GM18909 (cell line): ENCODE data around the gene ZNF362.
"Not testable (repeated sequence)": the region's sequence is repeated elsewhere in the genome, so short reads cannot be mapped to it uniquely, and the experiment has no call there.

Source experiments
- ATAC-seq: cut with Tn5 transposase; IDR thresholded peaks from one replicate; pipeline ENCODE4 v1.9.1; 2021; ENCODE audit warnings: mild to moderate bottlenecking; ENCODE audit not compliant: unreplicated experiment, poor library complexity

The ZNF362 gene

DNA sequence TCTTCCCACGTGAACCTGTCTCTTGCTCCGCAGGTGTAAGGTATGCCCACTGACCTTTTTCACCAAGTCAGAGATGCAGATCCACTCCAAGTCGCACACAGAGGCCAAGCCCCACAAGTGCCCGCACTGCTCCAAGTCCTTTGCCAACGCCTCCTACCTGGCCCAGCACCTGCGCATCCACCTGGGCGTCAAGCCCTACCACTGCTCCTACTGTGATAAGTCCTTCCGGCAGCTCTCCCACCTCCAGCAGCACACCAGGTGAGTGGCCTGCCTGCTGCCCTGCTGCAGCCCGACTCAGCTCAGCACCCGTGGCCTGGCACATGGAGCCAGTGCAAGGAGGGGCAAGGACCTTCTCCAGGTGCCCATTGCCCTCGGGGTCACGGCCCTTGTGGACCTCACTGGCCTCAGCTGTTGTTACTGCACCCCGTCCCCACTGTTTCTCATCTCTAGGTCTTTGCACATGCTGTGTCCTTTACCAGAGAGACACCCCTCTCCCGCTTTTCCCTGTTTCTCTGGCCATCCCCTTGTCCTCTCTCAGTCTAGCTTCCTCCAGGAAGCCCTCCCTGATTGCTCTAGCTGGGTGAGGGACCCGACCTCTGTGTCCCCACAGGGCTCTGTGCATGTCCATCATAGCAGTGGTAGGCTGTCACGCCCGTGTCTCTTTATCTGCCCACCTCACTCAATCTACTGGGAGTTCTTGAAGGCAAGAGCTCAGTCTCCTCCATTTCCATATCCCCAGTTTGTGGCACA lies 25.4 kb downstream of the ZNF362 start:
- ATAC-seq: no peak

DNA sequence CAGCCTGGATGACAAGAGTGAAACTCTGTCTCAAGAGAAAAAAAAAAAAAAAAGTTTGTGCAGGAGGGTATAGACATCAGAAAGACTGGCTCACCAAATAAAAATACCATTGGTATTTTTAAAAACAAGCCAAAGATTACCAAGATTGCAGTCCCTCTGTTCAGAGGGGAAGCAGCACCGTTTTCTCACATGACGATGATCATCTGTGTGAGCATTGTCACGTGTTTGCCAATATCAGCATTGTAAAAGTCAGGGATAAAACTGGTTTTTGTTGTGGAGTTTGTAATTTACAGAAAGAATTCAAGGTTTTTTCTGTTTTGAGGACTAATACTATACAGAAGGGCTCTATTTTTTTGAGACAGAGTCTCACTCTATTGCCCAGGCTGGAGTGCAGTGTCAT lies 26.5 kb downstream of the ZNF362 start:
- no peak for ATAC-seq

DNA sequence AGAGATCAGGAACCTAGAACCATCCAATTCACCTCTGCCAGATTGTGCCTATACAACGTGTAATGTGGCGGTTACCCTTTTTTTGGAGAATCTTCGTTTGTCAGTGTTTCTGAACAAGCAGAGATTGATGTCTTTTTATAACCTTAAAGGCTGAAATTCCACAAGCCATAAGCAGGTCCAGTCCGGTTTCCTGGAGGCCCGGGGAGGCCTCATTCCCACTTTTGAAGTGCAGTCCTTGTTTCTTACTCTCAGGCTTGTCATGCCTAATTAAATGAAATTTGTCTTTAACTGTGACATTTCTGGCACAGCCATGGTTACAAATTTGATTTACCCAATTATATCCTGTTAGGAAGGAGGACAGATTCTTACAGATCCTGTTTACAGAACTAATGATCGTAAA lies 27.8 kb downstream of the ZNF362 start:
- ATAC-seq: no peak

DNA sequence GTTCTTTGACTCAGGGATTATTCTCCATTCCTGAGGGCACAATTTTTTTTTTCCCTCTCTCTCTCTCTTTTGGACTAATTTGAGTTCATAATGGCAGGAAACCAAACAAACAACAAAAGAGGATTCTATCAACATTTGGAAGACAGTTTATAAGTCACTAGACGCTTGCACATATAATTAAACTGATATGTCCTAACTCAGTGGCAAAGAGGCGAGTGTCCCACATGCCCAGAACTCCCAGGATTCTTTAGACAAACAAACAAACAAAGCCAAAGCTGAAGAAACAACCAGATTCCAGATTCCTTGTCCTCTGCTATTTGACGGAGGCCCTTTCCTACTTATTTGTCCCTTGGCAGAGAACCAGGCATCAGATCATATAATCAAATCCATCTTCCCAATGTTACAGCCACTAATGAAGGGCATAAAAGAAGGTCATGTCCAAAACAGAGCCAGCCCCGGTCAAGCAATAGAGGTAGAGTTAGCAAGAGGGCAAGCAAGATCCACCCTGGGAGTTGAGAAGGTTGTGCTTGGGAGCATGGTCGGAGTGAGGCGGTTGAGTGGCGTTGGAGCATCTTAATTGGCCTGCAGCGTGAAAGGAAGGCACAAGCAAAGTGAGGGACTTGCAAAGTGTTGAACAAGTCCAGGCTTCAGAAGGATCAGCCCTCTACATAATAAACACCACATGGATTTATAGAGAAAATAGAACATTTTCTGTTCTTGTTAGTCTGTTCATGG lies 30.3 kb downstream of the ZNF362 start:
- no peak for ATAC-seq

DNA sequence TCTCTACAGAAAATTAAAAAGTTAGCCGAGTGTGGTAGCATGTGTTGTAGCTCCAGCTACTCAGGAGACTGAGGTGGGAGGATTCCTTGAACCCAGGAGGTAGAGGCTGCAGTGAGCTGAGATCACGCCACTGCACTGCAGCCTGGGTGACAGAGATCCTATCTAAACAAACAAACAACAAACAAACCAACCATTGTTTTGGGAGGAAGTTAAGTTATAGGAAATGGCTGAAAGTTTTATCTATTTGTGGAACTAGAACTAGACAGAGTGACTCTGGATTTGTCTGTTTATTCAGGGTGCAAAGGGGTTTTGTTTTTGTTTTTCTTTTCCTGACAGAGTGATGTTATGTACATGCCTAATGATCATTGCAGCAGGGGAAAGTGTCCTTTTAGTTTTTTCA lies 31.0 kb downstream of the ZNF362 start:
- no peak for ATAC-seq

DNA sequence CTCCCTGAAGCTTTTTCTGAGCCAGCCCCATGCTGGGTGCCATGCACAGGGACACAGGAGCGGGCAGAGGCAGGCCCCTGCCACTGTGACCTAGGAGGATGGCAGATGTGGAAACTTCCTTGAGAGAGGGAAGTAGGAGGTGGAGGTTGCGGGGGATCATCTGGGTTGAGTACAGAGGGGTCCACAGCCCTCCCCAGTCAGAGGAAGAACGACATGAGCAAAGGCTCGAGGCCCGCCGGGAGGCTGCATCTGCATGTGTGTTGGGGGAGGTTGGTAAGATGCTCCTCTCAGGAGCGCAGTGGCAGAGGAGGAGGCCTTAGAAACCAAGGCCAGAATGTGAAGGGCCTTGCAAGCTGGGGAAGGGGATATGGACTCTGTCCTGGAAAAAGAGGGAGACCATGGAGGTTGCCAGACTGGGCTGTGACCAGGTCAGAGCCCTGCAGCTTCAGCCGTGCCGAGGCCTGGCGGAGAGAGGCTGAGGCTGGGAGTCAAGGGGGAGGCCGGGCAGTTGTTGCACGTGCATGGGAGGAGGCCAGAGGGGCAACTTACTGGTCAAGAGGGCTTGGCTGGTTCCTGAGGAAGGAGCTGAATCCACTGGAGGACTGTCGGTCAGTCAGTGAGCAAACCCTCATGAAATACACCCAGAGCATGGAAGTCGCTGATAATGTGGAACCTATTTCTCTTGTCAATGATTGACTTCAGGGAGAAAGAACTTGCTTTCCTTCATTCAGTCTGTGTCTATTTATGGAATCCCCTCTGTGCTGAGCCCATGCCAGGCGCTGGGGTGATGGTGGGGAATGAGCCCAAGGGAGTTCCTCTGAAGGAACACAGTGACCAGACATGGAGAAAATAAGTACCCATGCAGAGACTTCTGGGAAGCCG lies 32.9 kb downstream of the ZNF362 start:
- ATAC-seq: no peak

DNA sequence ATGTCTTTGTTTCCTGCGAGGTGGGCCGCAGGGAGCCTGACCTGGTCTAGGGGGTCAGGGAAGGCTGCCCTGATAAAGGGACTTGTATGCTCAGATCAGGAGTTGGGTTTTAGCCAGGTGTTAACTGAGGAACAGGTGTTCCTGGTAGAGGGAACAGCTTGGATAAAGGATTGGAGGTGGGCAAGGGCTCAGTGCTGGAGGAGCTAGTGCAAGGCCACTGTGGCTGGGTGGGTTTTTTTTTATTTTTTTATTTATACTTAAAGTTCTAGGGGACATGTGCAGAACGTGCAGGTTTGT lies 33.5 kb downstream of the ZNF362 start:
- ATAC-seq: no peak

DNA sequence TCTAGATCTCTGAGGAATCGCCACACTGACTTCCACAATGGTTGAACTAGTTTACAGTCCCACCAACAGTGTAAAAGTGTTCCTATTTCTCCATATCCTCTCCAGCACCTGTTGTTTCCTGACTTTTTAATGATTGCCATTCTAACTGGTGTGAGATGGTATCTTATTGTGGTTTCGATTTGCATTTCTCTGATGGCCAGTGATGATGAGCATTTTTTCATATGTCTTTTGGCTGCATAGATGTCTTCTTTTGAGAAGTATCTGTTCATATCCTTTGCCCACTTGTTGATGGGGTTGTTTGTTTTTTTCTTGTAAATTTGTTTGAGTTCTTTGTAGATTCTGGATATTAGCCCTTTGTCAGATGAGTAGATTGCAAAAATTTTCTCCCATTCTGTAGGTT lies 34.3 kb downstream of the ZNF362 start:
- ATAC-seq: not testable (repeated sequence)

DNA sequence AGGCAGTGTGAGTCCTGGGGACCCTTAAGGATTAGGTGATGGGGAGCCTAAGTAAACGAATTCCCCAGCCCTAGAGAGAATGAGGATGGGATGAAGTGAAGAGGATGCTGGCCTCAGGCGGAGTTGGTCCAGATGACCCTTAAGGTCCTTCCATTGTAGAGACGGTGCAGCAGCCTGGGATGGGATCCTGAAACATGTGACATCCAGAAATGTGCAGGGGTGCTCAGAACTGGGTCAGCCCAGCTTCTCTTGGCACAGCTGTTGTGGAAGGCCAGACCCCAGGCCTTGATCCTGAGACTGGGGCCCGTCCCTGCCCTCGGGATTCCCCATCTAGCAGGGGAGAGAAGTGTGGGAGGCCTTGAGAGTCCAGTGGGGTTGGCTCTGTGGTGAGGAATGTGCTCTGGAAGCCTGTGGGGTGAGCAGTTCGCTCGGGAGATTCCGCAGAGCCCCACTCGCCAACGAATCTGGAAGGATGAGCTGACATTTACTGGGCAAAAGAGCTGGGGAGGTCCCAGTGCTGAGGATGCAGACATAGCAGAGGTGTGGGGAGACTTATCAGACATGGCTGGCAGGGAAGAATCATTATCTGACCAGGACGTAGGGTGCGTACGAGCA lies 36.5 kb downstream of the ZNF362 start:
- no peak for ATAC-seq

DNA sequence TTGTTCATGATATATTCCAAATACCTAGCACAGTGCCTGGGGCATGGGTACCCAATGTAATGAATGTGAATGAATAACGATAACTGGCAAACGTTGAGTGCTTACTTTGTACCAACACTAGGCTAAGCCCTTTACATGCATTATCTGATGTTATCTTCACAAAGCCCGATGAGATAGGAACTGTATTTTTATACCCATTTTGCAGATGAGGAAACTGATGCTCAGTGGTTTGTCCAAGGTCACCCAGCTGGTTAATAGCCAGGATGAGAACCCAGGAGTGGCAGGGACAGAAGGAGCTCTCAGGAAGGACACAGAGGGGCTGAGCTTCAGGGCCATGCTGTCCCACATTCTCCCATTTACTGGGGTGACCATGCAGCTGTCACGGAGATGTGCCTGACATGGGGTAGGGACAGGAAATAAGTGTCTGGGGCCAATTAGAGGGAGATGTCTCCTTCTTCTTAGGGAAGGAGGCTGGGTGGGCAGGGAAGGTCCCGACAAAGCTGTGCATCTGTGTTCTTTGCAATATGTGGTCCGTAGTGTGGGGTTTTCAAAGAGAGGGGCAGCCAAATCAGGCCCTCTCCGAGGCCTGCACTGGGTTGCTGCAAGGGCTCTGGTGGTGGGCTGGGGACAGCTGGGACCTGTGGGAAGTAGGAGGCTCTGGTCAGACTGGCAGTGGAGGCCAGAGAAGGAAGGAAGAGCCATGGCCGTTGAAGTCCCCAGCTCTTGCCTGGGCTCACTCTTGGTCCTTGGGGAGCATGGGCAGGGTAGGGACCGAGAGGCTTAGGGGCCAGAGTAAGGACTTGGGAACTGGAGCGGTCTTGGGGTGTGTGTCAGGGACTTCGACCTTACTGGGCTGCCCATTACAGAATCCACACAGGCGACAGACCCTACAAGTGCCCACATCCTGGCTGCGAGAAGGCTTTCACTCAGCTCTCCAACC lies 38.0 kb downstream of the ZNF362 start:
- ATAC-seq: no peak

DNA sequence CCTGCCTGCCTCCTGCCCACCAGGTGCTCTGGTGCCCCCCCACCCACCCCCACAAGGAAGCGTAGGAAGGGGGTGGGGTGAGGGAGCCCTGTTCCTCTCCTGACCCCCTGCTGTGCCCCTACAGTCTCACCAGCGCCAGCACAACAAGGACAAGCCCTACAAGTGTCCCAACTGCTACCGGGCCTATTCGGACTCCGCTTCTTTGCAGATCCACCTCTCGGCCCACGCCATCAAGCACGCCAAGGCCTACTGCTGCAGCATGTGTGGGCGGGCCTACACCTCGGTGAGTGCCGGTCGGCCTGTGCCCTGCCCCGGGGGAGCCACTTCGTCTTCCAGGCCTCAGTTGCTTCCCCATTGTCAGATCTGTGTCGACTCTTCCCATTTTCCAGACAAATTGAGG lies 38.7 kb downstream of the ZNF362 start:
- ATAC-seq: no peak

DNA sequence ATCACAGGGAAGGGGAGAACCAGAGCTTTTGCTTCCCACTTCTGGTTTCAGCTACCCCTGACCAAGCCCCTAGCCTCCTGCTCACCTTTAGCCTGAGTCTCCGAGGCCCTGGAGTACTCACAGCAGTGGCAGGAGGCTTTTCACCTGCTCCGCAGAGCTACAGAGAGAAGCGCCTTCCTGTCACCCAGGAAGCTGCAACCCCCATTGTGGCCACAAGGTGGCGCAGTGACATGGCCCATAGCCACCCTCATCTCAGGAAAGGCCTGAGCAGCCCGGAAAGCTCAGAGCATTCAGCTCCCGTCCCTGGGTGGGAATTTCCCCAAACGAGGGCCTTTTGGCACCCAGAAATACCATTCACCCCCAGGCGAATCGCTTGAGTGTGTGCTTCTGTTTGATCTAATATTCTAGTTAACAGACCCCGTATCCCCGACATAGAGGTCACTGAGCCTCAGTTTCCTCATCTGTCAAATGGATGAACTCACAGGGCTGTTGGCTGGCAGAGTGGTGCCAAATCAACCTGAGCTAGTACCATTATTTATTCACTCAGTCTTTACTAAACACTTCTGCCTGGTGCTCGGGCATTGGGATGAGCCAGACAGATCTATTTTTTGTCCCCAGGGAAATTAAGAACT lies 39.3 kb downstream of the ZNF362 start:
- ATAC-seq: peak; percentile 79

DNA sequence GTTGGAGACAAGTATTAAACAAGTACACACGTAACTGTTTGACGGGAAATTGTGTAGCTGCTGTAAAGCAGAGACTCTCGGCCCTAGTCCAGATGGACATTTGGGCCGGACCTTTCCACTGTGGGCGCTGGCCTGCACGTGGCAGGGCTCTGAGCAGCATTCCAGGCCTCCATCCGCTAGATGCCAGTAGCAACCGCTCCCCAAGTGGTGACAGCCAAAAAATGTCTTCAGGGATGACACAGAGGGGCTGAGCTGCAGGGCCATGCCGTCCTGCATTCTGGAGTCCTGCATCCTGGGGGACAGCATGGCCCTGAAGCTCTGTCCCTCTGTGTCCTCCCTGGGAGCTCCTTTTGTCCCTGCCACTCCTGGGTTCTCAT lies 39.8 kb downstream of the ZNF362 start:
- ATAC-seq: no peak

DNA sequence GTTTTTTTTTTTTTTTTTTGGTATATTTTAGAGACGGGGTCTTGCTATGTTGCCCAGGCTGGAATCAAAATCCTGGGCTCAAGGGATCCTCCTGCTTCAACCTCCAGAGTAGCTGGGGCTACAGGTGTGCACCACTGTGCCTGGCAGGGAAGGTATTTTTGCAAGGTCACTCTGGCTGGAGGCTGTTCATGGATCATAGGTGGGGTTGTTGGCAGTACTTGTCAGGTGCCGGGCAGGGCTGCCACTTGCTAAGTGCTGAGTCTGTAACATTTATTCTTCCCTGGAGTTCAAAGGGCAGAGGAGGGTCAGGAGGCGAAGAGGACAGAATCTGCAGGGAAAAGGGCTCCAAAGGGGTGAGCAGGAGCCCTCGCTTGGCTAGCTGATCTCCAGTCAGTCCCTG lies 40.5 kb downstream of the ZNF362 start:
- no peak for ATAC-seq

DNA sequence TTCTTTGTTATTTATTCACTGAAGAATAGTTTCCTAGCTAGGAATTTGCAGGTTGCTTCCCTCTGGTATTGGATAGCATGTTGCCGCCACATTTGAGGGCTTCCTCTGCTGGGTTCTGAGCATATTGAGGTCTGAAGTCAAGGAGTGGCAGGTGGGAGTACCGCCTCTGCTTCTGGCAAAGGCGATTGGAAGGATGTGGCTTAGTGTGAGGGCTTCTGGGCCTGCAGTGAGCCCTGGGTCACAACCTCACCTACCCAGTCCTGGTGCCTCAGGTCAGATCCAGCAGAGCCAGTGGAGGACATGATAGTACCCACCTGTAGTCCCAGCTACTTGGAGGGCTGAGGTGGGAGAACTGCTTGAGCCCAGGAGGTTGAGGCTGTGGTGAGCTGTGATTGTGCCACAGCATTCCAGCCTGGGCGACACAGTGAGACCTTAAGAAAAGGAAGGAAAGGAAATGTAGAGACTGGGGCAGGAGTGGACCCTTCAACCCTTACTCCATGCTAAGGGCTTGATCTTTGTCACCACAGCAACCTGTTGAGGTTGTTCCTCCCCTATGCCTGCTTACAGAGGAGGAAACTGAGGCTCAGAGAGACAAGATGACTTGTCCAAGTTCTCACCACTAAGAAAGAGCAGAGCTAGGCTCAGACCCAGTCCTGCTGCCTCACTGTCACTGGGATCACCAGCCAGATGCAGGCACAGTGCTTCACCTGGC lies 41.8 kb downstream of the ZNF362 start:
- no peak for ATAC-seq

DNA sequence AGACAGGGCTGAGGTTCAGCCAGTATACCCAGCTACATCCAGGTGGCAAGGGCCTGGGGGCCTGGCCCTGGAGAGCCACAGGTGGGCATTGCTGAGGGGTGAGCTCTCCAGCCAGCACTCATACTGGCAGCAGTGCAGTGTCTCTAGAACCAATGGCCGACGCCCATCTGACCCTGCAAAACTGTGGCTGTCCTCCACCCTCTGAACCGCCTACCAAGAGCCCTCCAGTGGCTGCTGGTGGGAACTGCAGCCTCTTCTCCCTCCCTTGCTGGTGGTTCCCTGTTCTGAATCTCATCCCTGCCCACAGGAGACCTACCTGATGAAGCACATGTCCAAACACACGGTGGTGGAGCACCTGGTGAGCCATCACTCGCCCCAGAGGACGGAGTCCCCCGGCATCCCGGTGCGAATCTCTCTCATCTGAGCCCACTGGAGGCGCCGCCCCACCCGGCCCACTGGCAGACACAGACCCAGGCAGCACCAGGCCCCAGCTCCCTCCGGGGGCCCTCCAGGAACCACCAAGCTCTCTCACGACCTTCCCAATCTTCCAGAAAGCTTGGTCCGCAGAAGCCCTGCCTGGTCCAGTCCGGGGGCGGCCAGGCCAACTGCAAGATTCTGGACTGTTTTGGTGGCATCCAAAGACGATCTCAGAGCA lies 42.5 kb downstream of the ZNF362 start:
- ATAC-seq: no peak

DNA sequence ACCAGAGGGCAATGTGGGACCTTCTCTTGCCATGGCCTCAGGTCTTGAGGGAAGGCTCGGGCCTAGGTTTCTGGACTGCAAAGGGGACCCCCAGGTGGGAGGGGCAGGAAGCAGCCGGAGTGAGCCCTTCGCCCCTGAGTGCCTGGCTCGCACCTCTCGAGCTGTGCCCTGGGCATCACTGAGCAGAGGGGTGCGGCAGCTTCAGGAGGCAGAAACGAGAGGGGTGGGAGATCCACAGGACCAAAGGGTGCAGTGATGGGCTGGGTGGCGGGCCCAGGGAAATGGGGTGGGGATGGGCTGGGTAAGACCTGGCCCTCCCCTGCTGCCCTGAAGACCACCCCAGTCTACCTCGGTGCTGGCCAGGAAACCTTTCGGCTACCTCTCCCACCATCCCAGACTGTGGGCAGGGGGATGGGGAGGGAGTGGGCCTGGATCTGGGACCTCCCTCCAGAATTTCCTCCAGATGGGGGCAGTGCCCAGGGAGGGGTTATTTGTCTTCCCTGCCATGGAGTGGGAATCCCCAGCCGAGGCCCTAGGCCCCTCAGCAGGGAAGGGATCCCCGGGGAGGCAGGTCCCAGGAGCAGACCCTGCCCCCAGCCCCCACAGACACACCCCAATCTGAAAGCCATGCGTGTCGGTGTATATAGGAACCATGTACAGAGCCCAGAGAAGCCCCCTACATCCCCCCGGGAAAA lies 43.3 kb downstream of the ZNF362 start:
- no peak for ATAC-seq

DNA sequence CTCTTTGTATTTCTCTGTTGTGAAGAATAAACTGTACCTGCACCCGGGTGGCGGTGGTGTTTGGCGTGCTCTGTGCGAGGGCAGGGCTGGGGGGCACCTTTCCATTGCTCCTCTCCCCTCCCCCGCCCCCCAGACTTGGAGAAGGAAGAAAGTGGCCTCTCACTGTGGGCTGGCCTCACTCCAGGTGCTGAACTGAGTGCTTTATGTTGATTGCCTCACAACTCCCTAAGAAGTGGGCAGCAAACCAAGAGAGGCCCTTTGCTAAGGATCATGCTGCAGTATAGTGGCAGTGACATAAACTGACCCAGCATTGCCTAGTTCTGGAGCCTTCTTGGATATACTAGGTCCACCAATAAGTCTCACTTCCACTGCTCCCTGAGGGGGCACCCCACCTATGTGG lies 44.4 kb downstream of the ZNF362 start:
- ATAC-seq: no peak
